ENCODE results near the gene PHEX.

Gene PHEX

DNA sequence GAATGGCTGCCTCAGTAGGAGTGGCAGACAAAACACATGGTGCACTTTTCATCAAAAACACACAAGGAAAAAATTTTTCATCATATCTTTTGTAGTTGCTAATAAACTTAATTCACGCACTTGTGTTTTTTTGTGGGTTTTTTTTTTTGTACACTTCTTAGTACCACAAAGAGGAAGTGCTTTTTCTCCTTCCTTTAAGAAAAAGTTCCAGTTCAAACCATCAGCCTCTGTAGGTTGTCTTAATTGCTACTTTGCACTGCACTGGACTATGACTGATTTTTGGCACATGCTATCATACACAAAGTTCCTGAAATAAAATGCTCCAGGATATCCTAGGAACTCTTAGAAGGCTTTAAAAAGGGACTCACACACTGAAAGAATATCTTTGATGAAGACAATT lies at the start of gene PHEX:
PHEX (plus strand) TSS at position 242 of the 400 bp plus-strand sequence. CDS start 681 bp downstream, outside the sequence.
- no peak for DNase-seq

DNA sequence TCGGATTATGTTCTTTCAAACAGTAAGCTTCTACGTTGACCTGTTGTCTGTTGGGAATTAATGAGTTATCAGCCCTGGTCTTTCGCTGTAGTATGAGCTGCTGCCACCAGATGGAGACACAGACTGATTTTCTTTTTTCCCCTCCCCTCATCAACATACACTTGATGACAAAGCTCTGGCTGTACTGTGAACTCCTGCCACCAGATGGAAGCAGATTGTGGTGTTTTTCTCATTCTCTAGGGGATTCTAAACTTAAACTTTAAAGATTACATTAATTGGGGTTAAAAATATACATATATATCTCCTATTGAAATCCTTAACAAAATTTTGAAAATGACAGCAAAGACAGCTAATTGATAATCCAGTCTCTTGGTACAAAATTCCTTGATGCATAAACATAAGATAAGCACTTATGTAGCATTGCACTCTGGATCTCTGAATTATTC lies 46.8 kb upstream of the PHEX start:
- DNase-seq: peak; percentile 48 to 72

DNA sequence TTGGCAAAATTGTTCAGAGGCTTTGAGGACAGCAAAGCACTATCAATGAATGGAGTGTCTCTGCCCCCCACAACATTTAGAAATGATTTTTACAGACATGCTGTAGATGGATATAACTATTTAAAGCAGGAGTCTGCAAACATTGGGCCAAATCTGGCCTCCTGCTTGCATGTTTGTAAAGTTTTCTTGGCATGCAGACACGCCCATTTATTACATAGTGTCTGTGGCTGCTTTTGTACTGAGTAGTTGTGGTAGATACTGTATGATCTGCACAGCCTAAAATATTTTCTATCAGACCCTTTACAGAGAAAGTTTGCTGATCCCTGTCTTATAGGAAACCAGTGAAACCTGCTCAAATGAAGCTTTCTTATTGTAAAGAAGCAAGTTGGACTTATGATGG lies 45.5 kb upstream of the PHEX start:
- DNase-seq: no peak

DNA sequence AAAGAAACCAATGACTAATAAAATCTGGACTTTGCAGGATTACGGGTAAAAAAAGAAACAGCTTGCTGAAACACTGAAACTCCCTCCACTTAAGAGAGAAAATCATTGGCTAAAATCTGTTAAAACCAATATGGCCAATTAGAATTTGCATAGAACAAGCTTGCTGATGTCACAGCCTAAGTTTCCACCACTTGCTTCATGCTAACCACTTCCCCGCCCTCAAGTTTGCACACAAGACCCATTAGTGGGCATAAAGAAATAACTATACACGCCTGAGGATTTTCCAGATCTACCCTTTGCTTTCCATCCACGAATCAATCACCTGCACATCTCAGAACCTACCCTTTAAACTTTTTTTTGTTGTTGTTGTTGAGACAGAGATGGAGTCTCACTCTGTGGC lies 42.7 kb upstream of the PHEX start:
- no peak for DNase-seq

DNA sequence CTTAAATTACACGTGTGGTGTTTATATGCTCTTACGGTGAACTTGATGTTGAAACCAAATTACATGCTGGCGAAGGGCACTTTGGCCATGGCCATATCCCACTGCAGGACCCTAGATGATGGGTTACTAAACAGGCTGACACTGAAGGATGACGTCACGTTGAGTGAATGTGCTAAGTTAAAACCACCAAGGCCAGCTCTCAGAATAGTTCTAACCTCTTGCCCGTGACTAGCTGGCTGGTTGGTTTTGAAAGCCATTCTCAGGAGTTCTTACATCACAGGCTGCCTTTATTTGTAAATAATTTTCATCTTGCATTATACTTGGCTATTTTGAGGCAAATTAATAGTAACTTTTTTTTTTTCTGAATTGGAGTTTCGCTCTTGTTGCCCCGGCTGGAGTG lies 41.3 kb upstream of the PHEX start:
- DNase-seq: no peak

DNA sequence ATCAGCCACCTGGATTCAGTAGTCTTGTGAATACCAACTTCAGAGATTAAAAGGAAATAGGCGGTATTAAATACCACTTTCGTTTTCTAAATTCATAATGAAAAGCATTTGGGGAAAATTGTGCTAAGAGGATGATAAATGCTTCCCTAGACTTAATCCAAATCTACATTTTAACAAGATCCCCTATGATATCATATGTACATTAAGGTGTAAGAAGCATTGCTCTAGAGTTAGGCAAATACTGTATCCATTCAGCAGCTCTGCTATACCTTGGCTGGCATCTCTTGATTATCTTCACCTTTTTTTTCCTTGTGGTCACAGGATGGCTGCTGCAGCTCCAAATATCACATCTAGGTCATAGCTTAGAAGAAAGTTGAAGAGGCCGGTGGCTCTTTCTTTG lies 40.6 kb upstream of the PHEX start:
- DNase-seq: no peak

DNA sequence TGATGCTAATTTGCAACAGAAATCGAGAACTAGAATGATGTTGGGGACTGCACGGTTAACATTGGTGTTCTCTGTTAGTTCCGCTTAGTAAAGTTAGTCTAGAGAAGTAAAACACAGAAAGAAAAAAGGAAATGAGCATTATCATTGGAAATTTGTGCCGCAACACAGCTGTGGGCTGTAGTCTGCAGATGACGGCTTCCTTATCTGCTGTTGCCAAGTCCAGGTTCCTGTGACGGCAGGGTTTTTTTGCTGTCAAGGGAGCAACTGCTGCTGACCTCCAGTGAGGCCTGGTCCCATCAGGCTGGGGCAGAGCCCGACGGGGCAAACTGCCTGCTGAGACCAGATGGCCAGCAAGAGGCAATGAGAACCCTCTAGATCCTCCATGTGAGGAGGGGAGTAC lies 38.9 kb upstream of the PHEX start:
- DNase-seq: no peak

DNA sequence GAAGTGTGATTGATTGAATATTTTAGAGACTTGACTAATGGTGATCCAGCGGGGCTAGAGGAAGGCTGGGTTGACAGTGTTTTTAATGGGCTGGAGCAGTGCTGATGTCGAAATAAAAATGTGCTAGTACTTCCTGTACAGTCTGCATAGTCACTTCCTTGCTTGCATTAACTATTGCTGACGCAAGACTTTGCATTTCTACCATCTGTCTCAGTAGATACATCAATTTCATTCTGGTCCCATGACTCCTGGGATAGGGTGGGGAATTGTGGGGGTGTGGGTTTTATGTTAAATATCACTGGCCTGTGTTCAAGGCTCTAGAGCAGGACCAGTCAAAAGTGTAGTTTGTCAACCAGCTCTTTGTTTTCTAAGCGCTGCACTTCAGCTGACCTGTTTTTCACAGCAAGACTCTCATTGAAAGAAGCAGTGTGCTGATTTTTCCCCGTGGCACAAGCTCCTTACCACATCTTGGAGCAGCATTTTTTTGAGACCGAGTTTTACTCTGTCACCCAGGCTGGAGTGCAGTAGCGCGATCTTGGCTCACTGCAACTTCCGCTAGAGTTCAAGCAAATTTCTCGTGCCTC lies 35.2 kb upstream of the PHEX start:
- DNase-seq: no peak

DNA sequence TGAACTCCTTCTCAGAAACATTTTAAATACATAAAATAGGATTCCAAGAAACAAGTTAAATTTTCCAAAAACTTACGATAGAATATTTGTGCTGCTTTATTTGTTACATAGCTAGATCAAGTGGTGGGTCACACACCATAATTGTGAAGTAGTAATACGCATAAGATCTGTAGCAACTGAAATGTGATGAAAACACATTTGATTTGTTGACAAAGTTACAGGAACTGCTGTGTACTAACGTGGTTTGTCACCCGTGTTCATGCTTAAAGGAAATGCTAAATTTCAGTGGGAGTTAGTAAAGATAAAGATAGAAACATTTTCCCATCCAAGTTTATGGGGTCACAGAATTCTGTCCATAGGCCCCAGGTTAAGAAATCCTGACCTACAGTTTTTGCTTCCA lies 34.1 kb upstream of the PHEX start:
- DNase-seq: no peak

DNA sequence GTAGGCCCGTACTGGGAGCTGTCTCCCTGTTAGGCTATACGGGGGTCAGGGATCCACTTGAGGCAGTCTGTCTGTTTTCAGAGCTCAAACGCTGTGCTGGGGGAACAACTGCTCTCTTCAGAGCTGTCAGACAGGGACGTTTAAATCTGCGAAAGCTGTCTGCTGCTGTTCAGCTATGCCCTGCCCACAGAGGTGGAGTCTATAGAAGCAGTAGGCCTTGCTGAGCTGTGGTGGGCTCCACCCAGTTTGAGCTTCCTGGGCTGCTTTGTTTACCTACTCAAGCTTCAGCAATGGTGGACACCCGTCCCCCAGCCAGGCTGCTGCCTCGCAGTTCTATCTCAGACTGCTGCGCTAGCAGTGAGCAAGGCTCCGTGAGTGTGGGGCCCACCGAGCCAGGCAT lies 27.3 kb upstream of the PHEX start:
- no peak for DNase-seq

DNA sequence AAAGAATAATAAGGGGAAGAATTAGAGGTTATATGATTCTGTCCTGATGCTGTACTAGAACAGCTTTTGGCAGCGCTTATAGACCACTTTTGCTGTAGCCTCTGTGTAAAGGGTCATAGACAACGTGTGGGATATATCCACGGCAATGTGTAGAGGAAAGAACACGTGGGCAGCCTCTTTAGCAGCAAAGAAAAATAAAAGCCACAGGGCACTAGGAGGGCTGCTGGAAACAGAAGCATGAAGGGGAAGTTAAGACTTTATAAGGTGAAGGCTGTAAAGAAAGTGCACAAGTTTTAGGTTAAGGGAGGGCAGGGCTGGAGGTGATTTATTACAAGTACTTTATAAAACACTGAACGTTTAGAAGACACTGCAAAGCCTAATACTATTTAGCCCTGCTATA lies 20.1 kb upstream of the PHEX start:
- no peak for DNase-seq

DNA sequence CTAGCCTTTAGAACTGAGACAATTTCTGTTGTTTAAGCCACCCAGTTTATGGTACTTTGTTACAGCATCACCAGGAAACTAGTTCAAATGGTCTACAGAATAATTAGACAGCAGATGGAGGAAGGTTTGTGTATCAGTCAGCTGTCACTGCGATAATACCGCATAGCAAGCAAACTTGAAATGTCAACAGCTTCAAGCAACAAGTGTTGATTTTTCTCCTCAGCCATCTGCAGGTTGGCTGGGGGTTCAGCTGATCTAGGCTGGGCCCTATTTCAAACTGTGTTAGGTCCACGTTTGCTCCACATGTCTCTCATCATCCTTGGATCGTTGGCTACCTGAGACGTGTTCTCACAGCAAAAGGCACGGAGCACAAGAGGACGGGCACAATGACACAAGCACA lies 19.2 kb upstream of the PHEX start:
- DNase-seq: no peak

DNA sequence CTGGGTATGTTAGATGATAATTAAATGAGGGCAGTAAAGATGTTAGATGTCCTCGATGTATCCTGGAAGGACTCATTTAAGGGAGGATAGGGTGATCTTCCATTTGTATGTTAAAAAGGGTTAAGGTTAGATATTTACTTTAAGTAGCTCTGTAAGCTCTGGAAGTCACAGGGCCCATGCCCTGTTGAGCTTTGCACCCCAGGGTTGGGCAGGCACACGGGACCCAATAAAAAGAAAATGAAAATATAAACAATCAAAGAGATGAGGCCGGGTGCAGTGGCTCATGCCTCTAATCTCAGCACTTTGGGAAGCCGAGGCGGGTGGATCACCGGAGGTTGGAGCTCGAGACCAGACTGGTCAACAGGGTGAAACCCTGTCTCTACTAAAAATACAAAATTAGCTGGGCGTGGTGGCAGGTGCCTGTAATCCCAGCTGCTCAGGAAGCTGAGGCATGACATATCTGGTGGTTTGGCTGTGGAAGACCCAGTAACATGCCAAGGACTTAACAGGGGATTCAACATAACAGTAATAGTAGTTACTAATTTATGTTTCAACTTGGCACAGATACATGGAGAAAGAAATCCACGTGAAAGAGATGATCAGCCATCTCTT lies 16.9 kb upstream of the PHEX start:
- DNase-seq: no peak

DNA sequence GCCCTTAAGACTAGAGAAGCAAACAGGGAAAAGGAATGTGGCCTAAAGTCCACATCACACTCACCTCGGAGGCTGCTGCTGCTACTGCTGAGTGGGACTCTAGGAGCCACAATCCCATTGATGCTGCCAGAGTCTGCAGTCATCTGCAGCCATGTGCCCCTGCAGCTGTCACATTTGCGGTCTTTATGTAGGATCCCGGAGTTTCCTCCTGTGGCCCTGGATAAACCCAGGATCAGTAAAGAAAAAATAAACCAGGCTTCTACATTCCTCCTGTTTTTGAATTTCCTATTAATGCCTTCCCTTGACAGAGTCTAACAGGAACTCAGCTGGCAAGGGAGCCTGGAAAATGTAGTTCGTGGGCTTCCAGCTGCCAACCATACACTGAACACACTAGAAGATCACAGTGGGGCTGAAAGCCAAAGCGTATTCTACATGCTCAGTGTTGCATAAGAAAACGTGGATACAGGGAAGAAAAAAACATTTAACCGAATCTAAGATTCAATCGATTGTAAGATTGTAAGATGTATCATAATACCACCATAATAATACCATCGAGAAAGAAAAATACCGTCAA lies 10.3 kb upstream of the PHEX start:
- no peak for DNase-seq

DNA sequence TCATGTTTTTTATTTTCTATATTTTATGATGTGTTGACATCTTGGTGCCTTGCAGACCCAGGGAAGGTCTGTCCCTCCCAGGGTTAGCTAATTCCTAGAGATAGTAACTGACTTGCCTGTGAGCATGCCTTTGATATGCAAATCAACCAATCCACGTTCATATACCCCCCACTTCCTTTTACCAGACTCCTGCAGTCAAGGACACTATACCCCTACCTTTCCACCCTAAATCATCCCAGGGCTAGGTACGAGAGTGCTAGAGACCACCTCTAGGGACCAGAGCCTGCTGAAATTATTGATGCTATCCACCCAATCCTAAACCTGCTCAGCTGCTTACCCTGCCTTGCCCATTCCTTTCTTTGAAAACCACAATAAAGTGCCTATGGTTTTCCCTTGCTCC lies 7.5 kb upstream of the PHEX start:
- DNase-seq: no peak

DNA sequence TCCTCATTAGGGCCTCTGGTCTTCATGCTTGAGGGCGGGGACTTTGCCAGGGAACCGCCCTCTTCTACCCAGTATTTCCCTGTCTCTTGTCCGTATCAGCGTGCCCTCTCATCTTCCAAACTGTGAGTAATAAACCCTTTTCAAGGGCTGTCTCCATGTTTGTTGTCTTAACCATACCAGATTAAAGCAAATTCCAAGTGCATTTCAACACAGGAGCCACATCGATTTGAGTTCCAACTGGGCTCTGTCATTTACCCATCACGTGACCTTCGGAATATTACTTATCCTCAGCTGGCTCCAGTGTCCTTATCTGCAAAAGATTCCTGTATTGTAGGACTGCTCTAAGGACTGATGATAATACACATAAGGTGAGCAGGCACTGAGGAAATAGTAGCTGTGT lies 6.4 kb upstream of the PHEX start:
- DNase-seq: no peak

DNA sequence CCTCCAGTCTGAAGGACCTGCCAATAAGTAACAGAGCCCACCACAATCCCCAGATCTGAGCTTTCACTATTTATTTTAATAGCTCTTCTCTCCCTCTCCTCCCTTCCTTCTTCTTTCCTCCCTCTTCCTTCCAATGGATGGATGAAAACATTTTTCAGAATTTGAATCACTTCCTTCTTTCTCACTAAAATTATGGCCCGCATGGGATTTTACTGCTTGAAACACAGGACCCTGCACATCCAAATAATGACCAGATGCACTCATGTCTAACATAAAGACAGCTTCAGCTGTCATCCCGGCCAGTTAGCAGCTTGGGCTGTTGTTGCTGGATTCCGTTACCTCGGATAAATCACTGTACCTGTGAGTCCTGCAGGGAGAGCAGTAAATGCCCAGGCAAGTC lies 5.4 kb upstream of the PHEX start:
- DNase-seq: no peak

DNA sequence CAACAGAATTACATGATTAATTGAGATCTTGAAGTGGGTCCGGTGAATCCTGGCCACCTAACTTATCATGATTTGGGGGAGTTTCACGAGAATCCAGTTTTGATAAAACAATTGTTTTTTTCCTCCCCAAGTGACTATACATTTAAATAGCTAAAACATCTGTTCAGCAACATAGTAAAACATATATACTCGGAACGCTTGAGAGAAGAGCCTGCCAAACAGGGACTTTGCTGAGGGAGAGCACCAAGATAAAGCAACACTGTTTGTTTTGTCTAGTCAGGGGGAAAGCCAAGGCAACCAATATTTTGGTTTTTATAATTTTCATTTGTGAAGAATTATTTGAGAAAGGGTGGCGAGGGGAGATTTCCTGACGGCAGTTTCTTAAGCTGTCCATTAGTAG lies 381 bp downstream of the PHEX start:
- DNase-seq: no peak

DNA sequence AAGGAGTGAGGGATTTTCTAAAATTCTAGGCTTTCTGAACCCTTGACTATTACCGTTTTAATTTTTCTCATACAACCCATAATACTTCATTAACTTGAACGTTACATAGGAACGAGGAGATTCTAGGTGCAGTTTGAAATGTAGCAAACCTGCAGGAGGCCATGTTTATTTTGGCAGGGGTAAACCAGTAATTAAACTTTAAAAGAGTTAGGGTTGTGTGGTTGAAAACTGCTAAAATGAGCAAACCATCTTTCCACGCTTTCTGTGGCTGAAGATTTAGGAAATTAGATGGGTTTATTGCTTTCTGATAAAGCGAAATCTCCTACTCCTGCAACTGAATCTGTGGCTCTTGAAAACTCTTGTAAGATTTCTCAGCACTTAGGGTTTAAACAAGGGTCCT lies 1.7 kb downstream of the PHEX start:
- DNase-seq: no peak

DNA sequence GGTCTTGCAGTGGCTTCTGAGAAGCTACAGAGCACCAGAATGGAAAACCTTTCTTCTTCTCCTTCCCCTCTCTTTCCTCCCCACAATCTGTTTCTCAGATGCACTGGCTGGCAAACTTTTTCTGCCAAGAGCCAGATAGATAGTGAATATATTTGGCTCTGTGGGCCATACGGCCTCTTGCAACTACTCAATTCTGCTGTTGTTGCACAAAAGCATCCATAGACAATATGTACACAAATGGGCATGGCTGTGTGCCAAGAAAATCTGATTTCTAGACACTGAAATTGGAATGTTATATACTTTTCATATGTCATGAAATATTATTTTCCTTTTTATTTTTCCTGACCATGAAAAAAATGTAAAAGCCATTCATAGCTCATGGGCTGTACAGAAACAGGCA lies 3.1 kb downstream of the PHEX start:
- no peak for DNase-seq

DNA sequence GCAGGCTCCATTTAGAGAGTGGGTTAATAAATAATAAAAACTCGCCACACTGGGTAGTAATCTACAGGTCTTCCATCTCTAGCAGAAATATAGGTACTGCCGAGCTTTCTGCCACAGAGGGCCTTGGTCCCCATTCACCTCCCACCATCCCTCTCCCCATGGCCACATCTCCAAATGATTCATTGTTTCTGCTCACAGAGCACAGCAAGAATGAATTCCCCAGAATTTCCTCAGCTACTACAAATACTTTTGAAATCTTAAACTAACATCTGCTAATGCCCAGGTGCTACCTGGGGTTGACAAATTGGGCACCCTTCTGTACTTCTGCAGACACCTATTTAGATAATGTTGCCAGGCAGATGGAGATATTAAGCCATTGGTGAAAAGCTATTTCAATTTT lies 5.1 kb downstream of the PHEX start:
- no peak for DNase-seq

DNA sequence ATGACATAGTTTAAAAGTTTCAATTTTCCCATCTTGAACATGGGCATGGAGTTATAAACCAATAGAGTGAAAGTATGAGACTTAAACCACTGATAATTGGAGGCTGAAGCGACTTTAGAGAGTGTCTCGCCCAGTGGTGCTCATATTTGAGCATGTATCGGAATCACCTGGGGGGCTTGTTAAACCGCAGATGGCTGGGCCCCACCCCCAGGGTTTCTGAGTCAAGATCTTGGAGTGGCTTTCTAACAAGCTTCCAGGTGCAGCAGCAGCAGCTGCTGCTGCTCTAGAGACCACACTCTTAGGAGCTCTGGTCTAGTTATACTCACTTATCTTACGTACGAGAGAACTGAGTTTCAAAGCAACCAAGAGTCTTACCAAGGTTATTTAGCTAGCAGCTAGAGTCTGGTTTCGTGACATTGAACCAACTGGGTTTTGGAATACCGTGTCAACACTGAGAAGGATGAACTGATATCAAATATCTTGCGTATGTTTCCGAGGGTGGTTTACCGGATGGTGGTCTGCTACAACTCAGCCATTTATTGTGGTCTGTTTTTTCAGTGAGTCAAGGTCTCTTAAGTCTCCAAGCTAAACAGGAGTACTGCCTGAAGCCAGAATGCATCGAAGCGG lies 5.9 kb downstream of the PHEX start:
- no peak for DNase-seq

DNA sequence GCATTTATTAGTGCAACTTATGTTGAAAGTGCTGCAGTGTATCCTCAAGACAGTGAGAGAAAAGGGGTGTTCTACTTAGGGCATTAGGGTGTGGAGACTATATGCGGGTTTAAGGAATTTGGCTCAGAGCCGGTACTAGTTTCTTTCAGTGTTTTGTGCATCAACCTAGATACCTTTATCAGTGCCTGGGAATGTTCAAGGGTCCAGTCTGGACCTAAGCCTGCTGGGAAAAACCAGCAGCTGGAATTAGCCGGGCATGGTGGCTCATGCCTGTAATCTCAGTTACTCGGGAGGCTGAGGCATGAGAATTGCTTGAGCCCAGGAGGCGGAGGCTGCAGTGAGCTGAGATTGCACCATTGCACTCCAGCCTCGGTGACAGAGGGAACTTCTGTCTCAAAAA lies 7.4 kb downstream of the PHEX start:
- no peak for DNase-seq

DNA sequence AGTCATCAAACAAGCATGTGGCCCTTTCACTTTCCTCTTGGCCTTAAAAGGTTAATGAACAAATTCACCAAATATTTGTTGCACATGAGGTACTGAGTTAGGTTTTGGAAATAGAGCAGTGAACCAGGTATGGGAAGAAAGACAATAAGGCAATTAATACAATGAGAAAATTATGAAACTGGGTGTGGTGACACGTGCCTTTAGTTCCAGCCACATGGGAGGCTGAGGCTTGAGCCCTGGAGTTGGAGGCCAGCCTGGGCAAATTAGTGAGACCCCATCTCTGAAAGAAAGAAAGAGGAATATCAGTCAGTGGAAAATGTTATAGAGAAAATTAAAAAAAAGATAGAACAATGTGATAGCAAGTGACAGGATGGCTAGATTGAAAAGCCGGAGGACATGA lies 8.1 kb downstream of the PHEX start:
- DNase-seq: no peak
